ENCODE measurements around the gene LPIN1. TPM values are rescaled to one million over a fixed set of nuclear protein-coding genes. Genes with fewer than 3 reads are reported as not detected.

The LPIN1 gene
- total RNA-seq, 2 experiments from 2014 or later = 41.1 to 48.0 TPM

DNA sequence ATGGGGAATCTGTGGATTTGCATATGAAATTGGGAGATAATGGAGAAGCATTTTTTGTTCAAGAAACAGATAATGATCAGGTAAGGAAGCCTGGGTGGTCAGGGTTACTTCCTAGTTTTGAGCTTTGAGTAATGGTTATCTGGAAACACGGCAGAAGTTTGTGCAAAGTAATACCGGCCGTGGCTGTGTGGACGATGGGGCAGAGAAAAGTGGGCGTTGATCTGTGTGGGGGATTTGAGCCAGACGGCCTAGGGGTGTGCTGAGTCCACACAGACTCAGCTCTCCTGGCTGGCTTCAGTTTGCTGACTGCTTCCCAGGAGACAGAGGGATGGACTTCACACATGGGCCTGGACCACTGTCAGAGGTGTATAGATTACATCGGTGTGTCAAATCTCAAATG, 21.3 kb downstream of the LPIN1 start:
- intact Hi-C loops (cut with micrococcal nuclease) = no loop called here
- no peak for DNase-seq
- no peak overlapping the region for H3K27ac Mint-ChIP-seq
- H3K27me3 Mint-ChIP-seq = no peaks in the 10 kb centered on the region
- peaks cover 47% of the 10 kb centered on the region for H3K36me3 Mint-ChIP-seq
- ChIA-PET POLR2A (no interaction called here), CTCF (interaction anchor here (1.0 to 1.5 kb wide), 3 partner anchors 12 to 84 kb away, joined by 3 to 4 read pairs (median 3); no protein-coding TSS in a partner anchor)
- H3K9me3 Mint-ChIP-seq = no peaks in the 10 kb centered on the region
- peaks cover 7% of the 10 kb centered on the region for H3K4me1 Mint-ChIP-seq (ENCODE audit: low read depth)
- H3K4me3 Mint-ChIP-seq = no peak overlapping the region

DNA sequence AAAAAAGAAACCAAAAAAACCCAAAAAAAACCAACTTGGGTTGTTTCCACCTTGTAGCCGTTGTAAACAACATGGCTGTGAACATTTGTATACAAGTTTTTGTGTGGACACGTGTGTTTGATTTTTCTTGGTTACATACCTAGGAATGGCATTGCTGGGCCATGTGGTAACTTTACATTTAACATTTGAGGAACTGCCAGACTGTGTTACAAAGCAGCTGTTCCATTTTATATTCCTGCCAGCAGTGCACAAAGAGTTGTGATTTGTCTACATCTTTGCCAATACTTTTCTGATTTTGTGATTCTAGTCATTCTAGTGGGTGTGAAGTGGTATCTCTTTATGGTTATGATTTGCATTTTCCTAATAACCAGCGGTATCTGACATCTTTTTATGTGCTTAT, 22.5 kb downstream of the LPIN1 start:
- Mint-ChIP-seq H3K27ac (no peak overlapping the region), H3K9me3 (no peaks in the 10 kb centered on the region), H3K27me3 (no peaks in the 10 kb centered on the region), H3K4me1 (ENCODE audit: low read depth) (peaks cover 15% of the 10 kb centered on the region), H3K36me3 (peaks cover 50% of the 10 kb centered on the region), H3K4me3 (no peak overlapping the region)
- no peak for DNase-seq
- POLR2A ChIA-PET = no interaction called here
- intact Hi-C loops (cut with micrococcal nuclease) = no loop called here
- CTCF ChIA-PET = interaction anchor here (1.2 to 1.3 kb wide), 2 partner anchors 11 to 14 kb away, joined by 3 read pairs; no protein-coding TSS in a partner anchor

DNA sequence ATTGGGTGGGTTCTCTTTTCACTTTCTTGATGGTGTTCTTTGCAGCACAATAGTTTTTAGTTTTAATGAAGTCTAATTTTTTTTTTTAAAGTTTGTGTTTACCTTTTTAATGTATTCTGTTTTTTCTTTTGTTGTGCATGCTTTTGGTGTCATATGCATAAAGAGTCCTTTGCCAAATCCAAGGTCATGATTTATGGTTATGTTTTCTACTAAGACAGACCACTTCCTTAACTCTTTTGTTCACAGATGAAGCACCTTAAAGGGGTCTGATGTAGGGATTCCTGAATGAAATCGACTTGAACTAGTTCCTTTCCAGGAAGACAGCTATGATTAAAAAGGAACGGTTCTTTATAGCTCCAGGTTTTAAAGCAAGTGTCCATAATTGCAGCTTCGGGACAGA, 23.1 kb downstream of the LPIN1 start:
- ChIA-PET POLR2A (no interaction called here), CTCF (interaction anchor here (1.3 to 1.4 kb wide), 2 partner anchors 13 to 77 kb away, joined by 3 read pairs; no protein-coding TSS in a partner anchor)
- peaks cover 56% of the 10 kb centered on the region for H3K36me3 Mint-ChIP-seq
- no peak for DNase-seq
- H3K4me3 Mint-ChIP-seq = no peak overlapping the region
- intact Hi-C loops (cut with micrococcal nuclease) = no loop called here
- no peaks in the 10 kb centered on the region for H3K27me3 Mint-ChIP-seq
- H3K9me3 Mint-ChIP-seq = no peaks in the 10 kb centered on the region
- H3K27ac Mint-ChIP-seq = no peak overlapping the region
- H3K4me1 Mint-ChIP-seq (ENCODE audit: low read depth) = peaks cover 21% of the 10 kb centered on the region

GRCh38 chr2:11770531-11771188, 24.2 kb downstream of the LPIN1 start:
- no peaks in the 10 kb centered on the region for H3K27me3 Mint-ChIP-seq
- no peak overlapping the region for H3K4me3 Mint-ChIP-seq
- POLR2A ChIA-PET = interaction anchor here (1.2 to 1.6 kb wide), 2 partner anchors 13 to 17 kb away, joined by 4 to 5 read pairs; no protein-coding TSS in a partner anchor
- peaks cover 31% of the 10 kb centered on the region for H3K4me1 Mint-ChIP-seq (ENCODE audit: low read depth)
- intact Hi-C loops (cut with micrococcal nuclease) = no loop called here
- no peaks in the 10 kb centered on the region for H3K9me3 Mint-ChIP-seq
- DNase-seq = no peak
- CTCF ChIA-PET = interaction anchor here (0.6 to 1.4 kb wide), 2 partner anchors 32 to 78 kb away, joined by 3 read pairs; no protein-coding TSS in a partner anchor
- peak overlapping the region; percentile 14 for H3K27ac Mint-ChIP-seq
- peaks cover 55% of the 10 kb centered on the region for H3K36me3 Mint-ChIP-seq

DNA sequence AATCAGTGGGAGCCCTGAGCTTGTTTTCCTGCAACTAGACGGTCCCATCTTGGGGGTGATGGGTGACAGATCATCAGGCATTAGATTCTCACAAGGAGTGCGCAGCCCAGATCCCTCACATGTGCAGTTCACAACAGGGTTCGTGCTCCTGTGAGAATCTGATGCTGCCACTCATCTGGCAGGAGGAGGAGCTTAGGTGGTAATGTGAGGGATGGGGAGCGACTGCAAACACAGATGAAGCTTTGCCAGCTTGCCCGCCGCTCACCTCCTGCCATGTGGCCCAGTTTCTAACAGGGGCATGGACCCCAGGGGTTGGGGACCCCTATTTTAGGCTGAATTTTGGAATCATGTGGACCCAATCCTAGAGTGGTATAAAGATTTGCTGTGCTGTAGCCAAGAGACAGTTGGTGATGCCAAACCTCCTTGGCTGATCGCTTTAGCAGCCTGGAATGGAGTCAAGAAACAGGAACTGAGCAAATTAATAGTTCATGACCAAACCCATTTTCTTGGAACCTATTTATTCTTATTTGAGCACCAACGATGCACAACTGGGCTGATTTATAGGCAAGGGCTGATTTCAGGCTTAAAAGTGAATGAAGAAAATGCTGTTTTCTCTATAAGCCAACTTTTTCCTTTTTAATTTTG, 25.7 kb downstream of the LPIN1 start:
- Mint-ChIP-seq H3K36me3 (peaks cover 48% of the 10 kb centered on the region), H3K27ac (no peak overlapping the region), H3K4me1 (ENCODE audit: low read depth) (peaks cover 35% of the 10 kb centered on the region), H3K27me3 (no peaks in the 10 kb centered on the region), H3K4me3 (no peak overlapping the region), H3K9me3 (no peaks in the 10 kb centered on the region)
- DNase-seq = no peak
- ChIA-PET CTCF (interaction anchor here (0.5 to 1.4 kb wide), 3 partner anchors 10 to 21 kb away, joined by 3 to 4 read pairs (median 3); no protein-coding TSS in a partner anchor), POLR2A (interaction anchor here (1.2 to 1.6 kb wide), 2 partner anchors 15 to 19 kb away, joined by 4 to 5 read pairs; no protein-coding TSS in a partner anchor)
- intact Hi-C loops (cut with micrococcal nuclease) = no loop called here

DNA sequence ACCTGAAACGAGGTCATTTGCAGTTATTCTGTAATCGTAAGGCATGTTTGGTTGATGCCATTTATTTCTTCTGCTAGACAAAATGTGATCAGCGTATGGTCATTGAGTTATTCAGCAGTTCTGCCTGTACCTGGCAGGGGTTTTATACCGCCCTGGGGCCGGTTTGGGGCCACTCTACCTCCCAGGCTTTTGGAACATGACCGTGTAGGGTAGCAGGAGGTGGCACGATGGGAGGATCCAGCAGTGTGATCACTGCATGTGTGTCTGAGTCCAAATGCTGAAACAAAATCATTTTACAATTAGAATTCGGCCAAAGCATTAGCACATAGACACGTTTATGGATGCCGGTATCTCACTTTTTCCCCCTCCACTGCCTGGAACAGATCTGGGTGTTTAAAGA, 26.7 kb downstream of the LPIN1 start:
- ChIA-PET POLR2A (interaction anchor here (0.9 to 3.0 kb wide), 3 partner anchors 8 to 27 kb away, joined by 3 to 9 read pairs (median 3); partner anchors contain the start of gene LPIN1), CTCF (interaction anchor here (0.7 to 3.0 kb wide), 5 partner anchors 12 to 85 kb away, joined by 3 to 15 read pairs (median 4); partner anchors contain the start of gene LPIN1)
- Mint-ChIP-seq H3K36me3 (peaks cover 49% of the 10 kb centered on the region), H3K27me3 (no peaks in the 10 kb centered on the region), H3K4me3 (no peak overlapping the region), H3K9me3 (no peaks in the 10 kb centered on the region), H3K27ac (no peak overlapping the region), H3K4me1 (ENCODE audit: low read depth) (peaks cover 45% of the 10 kb centered on the region)
- DNase-seq = no peak
- intact Hi-C loops (cut with micrococcal nuclease) = no loop called here

GRCh38 chr2:11773747-11774525, 27.5 kb downstream of the LPIN1 start:
- Mint-ChIP-seq H3K4me1 (ENCODE audit: low read depth) (peaks cover 53% of the 10 kb centered on the region), H3K36me3 (peaks cover 46% of the 10 kb centered on the region), H3K27ac (peak overlapping the region; percentile 68), H3K9me3 (no peaks in the 10 kb centered on the region), H3K27me3 (no peaks in the 10 kb centered on the region), H3K4me3 (no peak overlapping the region)
- ChIA-PET POLR2A (interaction anchor here (0.6 to 3.0 kb wide), 5 partner anchors 9 to 81 kb away, joined by 3 to 9 read pairs (median 7); partner anchors contain the start of gene LPIN1), CTCF (interaction anchor here (0.7 to 3.0 kb wide), 13 partner anchors 11 to 87 kb away, joined by 3 to 15 read pairs (median 4); partner anchors contain the start of gene LPIN1)
- no peak for DNase-seq
- intact Hi-C loops (cut with micrococcal nuclease) = no loop called here

GRCh38 chr2:11774600-11774999, 28.2 kb downstream of the LPIN1 start:
- Mint-ChIP-seq H3K4me1 (ENCODE audit: low read depth) (peaks cover 57% of the 10 kb centered on the region), H3K4me3 (no peak overlapping the region), H3K9me3 (no peaks in the 10 kb centered on the region), H3K27ac (peak overlapping the region; percentile 68), H3K27me3 (no peaks in the 10 kb centered on the region), H3K36me3 (peaks cover 47% of the 10 kb centered on the region)
- DNase-seq = no peak
- intact Hi-C loops (cut with micrococcal nuclease) = no loop called here
- ChIA-PET CTCF (interaction anchor here (0.9 to 3.0 kb wide), 13 partner anchors 10 to 942 kb away, joined by 3 to 15 read pairs (median 6); partner anchors contain the start of genes LPIN1 and TRIB2), POLR2A (interaction anchor here (0.6 to 3.0 kb wide), 3 partner anchors 28 to 82 kb away, joined by 7 to 9 read pairs (median 9); partner anchors contain the start of gene LPIN1)

DNA sequence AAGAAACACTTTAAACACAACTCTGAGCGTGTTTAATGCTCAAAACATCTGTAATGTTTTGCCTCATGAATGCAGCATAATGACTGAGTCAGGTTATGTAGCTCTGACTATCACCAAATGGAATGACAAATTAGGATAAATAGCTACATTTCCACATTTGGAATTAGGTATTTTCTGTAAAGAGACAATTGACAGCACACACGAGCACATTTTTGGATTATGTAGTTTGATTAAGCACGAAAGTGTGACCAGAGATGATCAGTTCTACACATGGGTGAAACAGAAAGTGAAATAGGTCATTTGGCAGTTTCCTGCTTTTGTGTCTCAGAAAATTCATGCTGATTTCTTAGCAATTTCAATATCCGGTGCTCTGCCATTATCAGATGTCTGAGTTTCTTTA, 29.0 kb downstream of the LPIN1 start:
- H3K27ac Mint-ChIP-seq = peak overlapping the region; percentile 91
- ChIA-PET POLR2A (interaction anchor here (2.5 to 3.0 kb wide), 2 partner anchors 29 to 31 kb away, joined by 9 read pairs; partner anchors contain the start of gene LPIN1), CTCF (interaction anchor here (0.5 to 3.0 kb wide), 13 partner anchors 9 to 941 kb away, joined by 3 to 15 read pairs (median 6); partner anchors contain the start of genes LPIN1 and TRIB2)
- peaks cover 58% of the 10 kb centered on the region for H3K4me1 Mint-ChIP-seq (ENCODE audit: low read depth)
- H3K27me3 Mint-ChIP-seq = no peaks in the 10 kb centered on the region
- H3K4me3 Mint-ChIP-seq = peak overlapping the region; percentile 36
- no peaks in the 10 kb centered on the region for H3K9me3 Mint-ChIP-seq
- no peak for DNase-seq
- peaks cover 51% of the 10 kb centered on the region for H3K36me3 Mint-ChIP-seq
- intact Hi-C loops (cut with micrococcal nuclease) = loop anchor here (1.0 kb wide), 1 partner anchor 21 kb away; no protein-coding TSS in a partner anchor

GRCh38 chr2:11777066-11777782, 30.8 kb downstream of the LPIN1 start:
- peaks cover 51% of the 10 kb centered on the region for H3K36me3 Mint-ChIP-seq

More at GRCh38 chr2:11777066-11777782, 30.8 kb downstream of the LPIN1 start:
- ChIA-PET CTCF (interaction anchor here (0.9 to 10.8 kb wide), 5 partner anchors 16 to 92 kb away, joined by 5 to 364 read pairs (median 78); partner anchors contain the start of gene LPIN1), POLR2A (no interaction called here)
- Mint-ChIP-seq H3K4me1 (ENCODE audit: low read depth) (peaks cover 55% of the 10 kb centered on the region), H3K27me3 (no peaks in the 10 kb centered on the region), H3K4me3 (no peak overlapping the region), H3K9me3 (no peaks in the 10 kb centered on the region), H3K27ac (no peak overlapping the region)
- intact Hi-C loops (cut with micrococcal nuclease) = no loop called here
- DNase-seq = no peak

All from activated CD4-positive, alpha-beta memory T cell treated with anti-CD3 and anti-CD28 coated beads for 36 hours (primary cell).